Vagina (tissue), 2 donors: ENCODE results near the gene P2RY13.

Source experiments
- POLR2A ChIP-seq, 2 donors: fragments of 450-650 bp; IDR thresholded peaks; one replicate each; pipeline ENCODE4 v1.6.1; 2017; ENCODE audit warnings: antibody characterized with exemption in 2 of 2, mild to moderate bottlenecking in 2 of 2, moderate library complexity in 2 of 2
- TF ChIP-seq, protein P1 (sequence below), 3 experiments: fragments of 450-650 bp in 2 of 3; fragments of 200-600 bp in 1 of 3; sonication (generic) in 1 of 3; IDR thresholded peaks; one replicate each; pipeline ENCODE4 v1.5.1; 2017 to 2019; ENCODE audit warnings: antibody characterized with exemption in 3 of 3, mild to moderate bottlenecking in 2 of 3, moderate library complexity in 2 of 3

DNA sequence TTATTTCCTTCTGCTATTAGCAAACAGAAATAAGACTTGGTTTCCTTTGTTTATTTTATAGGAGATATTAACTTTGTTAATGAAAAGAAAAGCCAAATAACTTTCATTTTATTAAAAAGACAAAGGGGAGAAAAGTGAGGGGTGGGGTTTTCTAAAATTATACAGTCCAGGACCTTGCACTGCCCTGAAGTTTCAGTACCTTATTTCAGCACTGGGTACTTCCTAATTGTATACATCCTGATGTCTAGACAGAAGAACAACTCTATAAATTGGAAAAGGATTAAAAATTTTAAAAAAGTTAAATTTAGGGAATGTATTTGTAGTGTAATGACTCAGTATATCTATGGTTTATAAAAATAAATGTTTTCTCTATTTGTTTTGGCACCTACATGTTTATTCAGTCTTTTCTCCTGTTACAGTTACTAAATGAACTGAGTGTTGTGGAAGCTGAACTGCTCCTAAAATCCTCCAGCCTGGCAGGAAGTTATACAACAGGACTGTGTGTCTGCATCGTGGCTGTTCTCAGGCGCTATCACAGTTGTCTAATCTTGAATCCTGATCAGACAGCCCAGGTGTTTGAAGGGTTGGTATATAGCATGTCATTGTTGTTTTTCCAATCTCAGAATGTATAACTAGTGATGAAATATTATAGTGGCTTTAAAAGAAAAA lies 27.6 kb upstream of the P2RY13 start:
- TF ChIP-seq, protein P1, sequence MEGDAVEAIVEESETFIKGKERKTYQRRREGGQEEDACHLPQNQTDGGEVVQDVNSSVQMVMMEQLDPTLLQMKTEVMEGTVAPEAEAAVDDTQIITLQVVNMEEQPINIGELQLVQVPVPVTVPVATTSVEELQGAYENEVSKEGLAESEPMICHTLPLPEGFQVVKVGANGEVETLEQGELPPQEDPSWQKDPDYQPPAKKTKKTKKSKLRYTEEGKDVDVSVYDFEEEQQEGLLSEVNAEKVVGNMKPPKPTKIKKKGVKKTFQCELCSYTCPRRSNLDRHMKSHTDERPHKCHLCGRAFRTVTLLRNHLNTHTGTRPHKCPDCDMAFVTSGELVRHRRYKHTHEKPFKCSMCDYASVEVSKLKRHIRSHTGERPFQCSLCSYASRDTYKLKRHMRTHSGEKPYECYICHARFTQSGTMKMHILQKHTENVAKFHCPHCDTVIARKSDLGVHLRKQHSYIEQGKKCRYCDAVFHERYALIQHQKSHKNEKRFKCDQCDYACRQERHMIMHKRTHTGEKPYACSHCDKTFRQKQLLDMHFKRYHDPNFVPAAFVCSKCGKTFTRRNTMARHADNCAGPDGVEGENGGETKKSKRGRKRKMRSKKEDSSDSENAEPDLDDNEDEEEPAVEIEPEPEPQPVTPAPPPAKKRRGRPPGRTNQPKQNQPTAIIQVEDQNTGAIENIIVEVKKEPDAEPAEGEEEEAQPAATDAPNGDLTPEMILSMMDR (IDR thresholded peaks at IDR 0.05) = no peak
- TF ChIP-seq POLR2A (IDR thresholded peaks at IDR 0.05) = no peak
